Fibroblast of lung (primary cell): ENCODE results near the gene DHRS4.
"Not testable (repeated sequence)": the region's sequence is repeated elsewhere in the genome, so short reads cannot be mapped to it uniquely, and the experiment has no call there.

Experiments used
- EZH2 ChIP-seq: IDR thresholded peaks from 2 replicates; pipeline ENCODE4 v1.5.1; 2012; ENCODE audit warnings: low read length, control low read depth, mild to moderate bottlenecking; ENCODE audit errors: missing control alignments
- TF ChIP-seq, protein P1 (sequence below), 2 donors: IDR thresholded peaks in 1 of 2; conservative IDR thresholded peaks in 1 of 2; 1 replicate in 1 of 2; 2 replicates in 1 of 2; pipeline ENCODE4 v1.5.1; 2011 to 2012; ENCODE audit warnings: low read length in 2 of 2, control low read depth in 1 of 2, inconsistent platforms in 1 of 2, low read depth in 1 of 2, mild to moderate bottlenecking in 1 of 2

DNA sequence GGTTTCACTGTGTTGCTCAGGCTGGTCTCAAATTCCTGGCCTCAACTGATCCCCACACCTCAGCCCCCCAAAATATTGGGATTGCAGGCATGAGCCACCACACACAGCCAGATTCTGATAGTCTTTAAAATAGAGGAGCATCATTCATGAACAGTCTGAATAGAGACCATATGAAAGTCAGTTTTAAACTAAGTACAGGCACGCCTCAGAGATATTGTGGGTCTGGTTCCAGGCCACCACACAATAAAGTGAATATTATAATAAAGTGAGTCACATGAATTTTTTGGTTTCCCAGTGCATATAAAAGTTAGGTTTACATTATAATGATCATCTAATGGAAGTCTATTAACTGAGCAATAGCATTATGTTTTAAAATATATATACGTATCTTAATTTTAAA is 8.1 kb downstream of the DHRS4 start:
- TF ChIP-seq, protein P1, sequence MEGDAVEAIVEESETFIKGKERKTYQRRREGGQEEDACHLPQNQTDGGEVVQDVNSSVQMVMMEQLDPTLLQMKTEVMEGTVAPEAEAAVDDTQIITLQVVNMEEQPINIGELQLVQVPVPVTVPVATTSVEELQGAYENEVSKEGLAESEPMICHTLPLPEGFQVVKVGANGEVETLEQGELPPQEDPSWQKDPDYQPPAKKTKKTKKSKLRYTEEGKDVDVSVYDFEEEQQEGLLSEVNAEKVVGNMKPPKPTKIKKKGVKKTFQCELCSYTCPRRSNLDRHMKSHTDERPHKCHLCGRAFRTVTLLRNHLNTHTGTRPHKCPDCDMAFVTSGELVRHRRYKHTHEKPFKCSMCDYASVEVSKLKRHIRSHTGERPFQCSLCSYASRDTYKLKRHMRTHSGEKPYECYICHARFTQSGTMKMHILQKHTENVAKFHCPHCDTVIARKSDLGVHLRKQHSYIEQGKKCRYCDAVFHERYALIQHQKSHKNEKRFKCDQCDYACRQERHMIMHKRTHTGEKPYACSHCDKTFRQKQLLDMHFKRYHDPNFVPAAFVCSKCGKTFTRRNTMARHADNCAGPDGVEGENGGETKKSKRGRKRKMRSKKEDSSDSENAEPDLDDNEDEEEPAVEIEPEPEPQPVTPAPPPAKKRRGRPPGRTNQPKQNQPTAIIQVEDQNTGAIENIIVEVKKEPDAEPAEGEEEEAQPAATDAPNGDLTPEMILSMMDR (conservative IDR thresholded peaks at IDR 0.05 in 1 of 2, IDR thresholded peaks at IDR 0.05 in 1 of 2; ENCODE audit: low read depth in 1 of 2, low read length in 2 of 2): not testable (repeated sequence)
- not testable (repeated sequence) for TF ChIP-seq EZH2
